Measurements from ENCODE around the gene CHCHD2.
A peak's percentile ranks its signal among the peaks of the same experiment; 100 is the strongest.
"Not testable (repeated sequence)": the region's sequence is repeated elsewhere in the genome, so short reads cannot be mapped to it uniquely, and the experiment has no call there.

CHCHD2 gene

DNA sequence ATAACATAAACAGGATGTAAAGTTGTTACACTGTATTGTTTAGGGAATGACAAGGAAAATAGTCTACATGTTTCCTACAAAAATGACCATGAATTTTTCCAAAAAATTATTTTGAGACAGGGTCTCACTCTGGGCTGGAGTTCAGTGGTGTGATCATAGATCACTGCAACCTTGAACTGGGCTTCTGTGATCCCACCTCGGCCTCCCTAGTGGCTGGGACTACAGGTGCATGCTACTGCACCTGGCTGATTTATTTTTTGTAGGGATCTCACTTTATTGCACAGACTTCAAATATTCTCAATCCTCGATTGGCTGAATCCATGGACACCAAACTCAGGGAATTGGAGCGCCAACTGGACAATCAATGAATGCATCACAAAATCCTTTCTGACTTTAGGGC, 6.6 kb downstream of the CHCHD2 start:
- Histone ChIP-seq H3K27ac (ENCODE audit: low read depth, low read length) (no peak overlapping the region), H3K4me3 (ENCODE audit: low read length) (no peak overlapping the region), H3F3A (ENCODE audit: control insufficient read depth, insufficient read depth) (peaks cover 48% of the 10 kb centered on the region), H3K4me2 (ENCODE audit: low read length) (no peak overlapping the region), H4K20me1 (ENCODE audit: control insufficient read depth, insufficient read depth, low read depth, low read length) (peaks cover 36% of the 10 kb centered on the region), H3K79me2 (ENCODE audit: control insufficient read depth, low read length) (peaks cover 22% of the 10 kb centered on the region), H3K27me3 (ENCODE audit: control insufficient read depth, low read length) (no peaks in the 10 kb centered on the region), H3K9me3 (ENCODE audit: control insufficient read depth, insufficient read depth, low read length) (no peaks in the 10 kb centered on the region), H3K4me1 (ENCODE audit: control insufficient read depth, low read length) (peaks cover 17% of the 10 kb centered on the region), H3K36me3 (ENCODE audit: control insufficient read depth, low read length) (peaks cover 57% of the 10 kb centered on the region), H3K9me2 (replicated peaks; ENCODE audit: control insufficient read depth, low read length) (no peaks in the 10 kb centered on the region)
- TF ChIP-seq EZH2phosphoT487 (IDR thresholded peaks at IDR 0.05; ENCODE audit: borderline replicate concordance, low read length): no peak
- TF ChIP-seq, protein P1, sequence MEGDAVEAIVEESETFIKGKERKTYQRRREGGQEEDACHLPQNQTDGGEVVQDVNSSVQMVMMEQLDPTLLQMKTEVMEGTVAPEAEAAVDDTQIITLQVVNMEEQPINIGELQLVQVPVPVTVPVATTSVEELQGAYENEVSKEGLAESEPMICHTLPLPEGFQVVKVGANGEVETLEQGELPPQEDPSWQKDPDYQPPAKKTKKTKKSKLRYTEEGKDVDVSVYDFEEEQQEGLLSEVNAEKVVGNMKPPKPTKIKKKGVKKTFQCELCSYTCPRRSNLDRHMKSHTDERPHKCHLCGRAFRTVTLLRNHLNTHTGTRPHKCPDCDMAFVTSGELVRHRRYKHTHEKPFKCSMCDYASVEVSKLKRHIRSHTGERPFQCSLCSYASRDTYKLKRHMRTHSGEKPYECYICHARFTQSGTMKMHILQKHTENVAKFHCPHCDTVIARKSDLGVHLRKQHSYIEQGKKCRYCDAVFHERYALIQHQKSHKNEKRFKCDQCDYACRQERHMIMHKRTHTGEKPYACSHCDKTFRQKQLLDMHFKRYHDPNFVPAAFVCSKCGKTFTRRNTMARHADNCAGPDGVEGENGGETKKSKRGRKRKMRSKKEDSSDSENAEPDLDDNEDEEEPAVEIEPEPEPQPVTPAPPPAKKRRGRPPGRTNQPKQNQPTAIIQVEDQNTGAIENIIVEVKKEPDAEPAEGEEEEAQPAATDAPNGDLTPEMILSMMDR (IDR thresholded peaks at IDR 0.05; ENCODE audit: low read depth, low read length, poor library complexity, severe bottlenecking): no peak

DNA sequence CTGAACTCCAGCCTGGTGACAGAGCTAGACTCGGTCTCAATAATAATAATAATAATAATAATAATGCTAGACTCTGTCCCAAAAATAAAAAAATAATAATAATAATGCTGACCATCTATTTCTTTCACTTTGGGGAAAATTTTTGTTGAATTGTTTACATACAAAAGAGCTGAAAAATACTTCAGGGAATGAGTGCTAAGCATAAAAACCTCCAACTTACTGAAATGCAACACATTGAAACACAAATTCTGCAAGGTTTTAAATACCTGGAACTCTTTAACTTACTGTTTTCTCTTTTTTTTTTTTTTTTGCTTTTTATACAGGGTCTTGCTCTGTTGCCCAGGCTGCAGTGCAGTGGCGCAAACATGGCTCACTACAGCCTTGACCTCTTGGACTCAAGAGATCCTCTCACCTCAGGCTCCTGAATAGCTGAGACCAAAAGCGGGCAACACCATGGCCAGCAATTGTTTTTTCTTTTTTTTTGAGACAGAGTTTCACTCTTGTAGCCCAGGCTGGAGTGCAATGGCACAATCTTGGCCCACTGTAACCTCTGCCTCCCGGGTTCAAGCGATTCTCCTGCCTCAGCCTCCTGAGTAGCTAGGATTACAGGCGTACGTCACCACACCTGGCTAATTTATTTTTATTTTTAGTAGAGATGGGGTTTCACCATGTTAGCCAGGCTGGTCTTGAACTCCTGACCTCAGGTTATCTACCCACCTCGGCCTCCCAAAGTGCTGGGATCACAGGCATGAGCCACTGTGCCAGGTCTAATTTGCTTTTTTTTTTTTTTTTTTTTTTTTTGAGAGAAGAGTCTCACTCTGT, 7.9 kb downstream of the CHCHD2 start:
- H3F3A ChIP-seq (ENCODE audit: control insufficient read depth, insufficient read depth): peaks cover 43% of the 10 kb centered on the region
- peaks cover 24% of the 10 kb centered on the region for H4K20me1 ChIP-seq (ENCODE audit: control insufficient read depth, insufficient read depth, low read depth, low read length)

DNA sequence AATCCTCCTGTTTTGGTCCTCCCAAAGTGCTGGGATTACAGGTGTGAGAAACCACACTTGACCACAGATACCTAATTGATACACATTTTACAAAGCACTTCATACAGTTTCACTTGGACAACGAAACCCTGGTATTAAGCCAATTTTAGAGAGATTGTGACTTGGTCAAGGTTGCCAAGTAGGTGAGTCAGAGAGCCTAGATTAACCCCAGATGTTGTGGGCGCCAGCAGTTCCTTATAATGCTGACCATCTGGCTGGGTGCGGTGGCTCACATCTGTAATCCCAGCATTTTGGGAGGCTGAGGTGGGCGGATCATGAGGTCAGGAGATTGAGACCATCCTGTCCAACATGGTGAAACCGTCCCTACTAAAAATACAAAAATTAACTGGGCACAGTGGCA, 8.6 kb downstream of the CHCHD2 start:
- Histone ChIP-seq H3F3A (ENCODE audit: control insufficient read depth, insufficient read depth) (peaks cover 40% of the 10 kb centered on the region), H4K20me1 (ENCODE audit: control insufficient read depth, insufficient read depth, low read depth, low read length) (peaks cover 19% of the 10 kb centered on the region), H3K4me2 (ENCODE audit: low read length) (no peak overlapping the region), H3K27me3 (ENCODE audit: control insufficient read depth, low read length) (no peaks in the 10 kb centered on the region), H3K79me2 (ENCODE audit: control insufficient read depth, low read length) (peaks cover 3% of the 10 kb centered on the region), H3K27ac (ENCODE audit: low read depth, low read length) (no peak overlapping the region), H3K36me3 (ENCODE audit: control insufficient read depth, low read length) (peaks cover 37% of the 10 kb centered on the region), H3K9me3 (ENCODE audit: control insufficient read depth, insufficient read depth, low read length) (no peaks in the 10 kb centered on the region), H3K9me2 (replicated peaks; ENCODE audit: control insufficient read depth, low read length) (no peaks in the 10 kb centered on the region), H3K4me1 (ENCODE audit: control insufficient read depth, low read length) (peaks cover 7% of the 10 kb centered on the region; the same call in 1 of the 2 replicates), H3K4me3 (ENCODE audit: low read length) (no peak overlapping the region)
- TF ChIP-seq, protein P1 (IDR thresholded peaks at IDR 0.05; ENCODE audit: low read depth, low read length, poor library complexity, severe bottlenecking): no peak

More for the DNA sequence above, 7.9 kb downstream of the CHCHD2 start:
- H3K9me3 ChIP-seq (ENCODE audit: control insufficient read depth, insufficient read depth, low read length); H3K27me3 ChIP-seq (ENCODE audit: control insufficient read depth, low read length); H3K79me2 ChIP-seq (ENCODE audit: control insufficient read depth, low read length); H3K4me1 ChIP-seq (ENCODE audit: control insufficient read depth, low read length); H3K9me2 ChIP-seq (replicated peaks; ENCODE audit: control insufficient read depth, low read length); H3K4me3 ChIP-seq (ENCODE audit: low read length); H3K27ac ChIP-seq (ENCODE audit: low read depth, low read length); H3K4me2 ChIP-seq (ENCODE audit: low read length): not testable (repeated sequence)
- H3K36me3 ChIP-seq (ENCODE audit: control insufficient read depth, low read length): peaks cover 44% of the 10 kb centered on the region

DNA sequence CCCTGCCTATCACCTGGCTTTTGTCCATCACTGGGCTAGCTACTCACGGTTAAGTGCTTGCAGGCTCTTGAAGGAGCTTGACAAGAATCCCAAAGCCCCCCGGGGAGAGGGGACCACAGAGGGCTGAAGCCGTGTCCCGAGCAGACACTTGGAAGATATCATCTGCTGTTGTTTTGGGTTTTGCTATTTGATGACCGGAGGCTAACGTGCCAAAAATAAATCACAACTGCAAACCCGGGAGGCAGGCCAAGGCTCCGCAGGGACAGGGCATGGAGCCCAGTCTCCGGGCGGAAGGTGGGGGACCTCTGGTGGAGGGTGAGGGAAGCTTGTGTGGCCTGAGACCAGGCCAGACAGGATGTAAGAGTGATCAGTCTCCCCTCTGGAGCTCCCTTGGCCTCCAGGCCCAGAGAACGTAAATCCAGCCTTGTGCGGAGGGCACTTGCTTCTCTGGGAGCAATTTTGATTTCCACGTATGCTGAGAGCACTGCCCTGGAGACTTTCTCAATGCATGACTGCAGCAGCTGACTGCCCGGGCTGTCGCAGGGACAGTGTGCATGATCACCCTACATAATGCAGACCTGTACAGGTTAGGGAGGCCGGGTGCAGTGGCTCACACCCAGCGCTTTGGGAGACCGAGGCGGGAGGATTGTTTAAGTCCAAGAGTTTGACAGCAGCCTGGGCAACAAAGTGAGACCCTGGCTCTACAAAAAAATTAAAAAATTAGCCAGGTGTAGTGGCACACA, 13.3 kb downstream of the CHCHD2 start, which contains the start of gene PHKG1:
Gene PHKG1 (minus strand): TSS at position 164 of the 743 bp plus-strand sequence. CDS start 4,011 bp downstream, outside the sequence.
- H3K79me2 ChIP-seq (ENCODE audit: control insufficient read depth, low read length): no peaks in the 10 kb centered on the region
- H3K4me1 ChIP-seq (ENCODE audit: control insufficient read depth, low read length): no peaks in the 10 kb centered on the region
- H3K4me2 ChIP-seq (ENCODE audit: low read length): no peak within 1 kb of the TSS
- H3K9me2 ChIP-seq (replicated peaks; ENCODE audit: control insufficient read depth, low read length): no peaks in the 10 kb centered on the region
- H3K4me3 ChIP-seq (ENCODE audit: low read length): no peak within 1 kb of the TSS
- peaks cover 3% of the 10 kb centered on the region; the same call in 1 of the 2 replicates for H4K20me1 ChIP-seq (ENCODE audit: control insufficient read depth, insufficient read depth, low read depth, low read length)
- H3K27me3 ChIP-seq (ENCODE audit: control insufficient read depth, low read length): no peaks in the 10 kb centered on the region
- H3K9me3 ChIP-seq (ENCODE audit: control insufficient read depth, insufficient read depth, low read length): no peaks in the 10 kb centered on the region
- H3K36me3 ChIP-seq (ENCODE audit: control insufficient read depth, low read length): no peaks in the 10 kb centered on the region
- no peak within 1 kb of the TSS for H3K27ac ChIP-seq (ENCODE audit: low read depth, low read length)
- peaks cover 5% of the 10 kb centered on the region; the same call in 1 of the 2 replicates for H3F3A ChIP-seq (ENCODE audit: control insufficient read depth, insufficient read depth)
- TF ChIP-seq EZH2phosphoT487 (IDR thresholded peaks at IDR 0.05; ENCODE audit: borderline replicate concordance, low read length): no peak
- TF ChIP-seq, protein P1 (IDR thresholded peaks at IDR 0.05; ENCODE audit: low read depth, low read length, poor library complexity, severe bottlenecking): peak; percentile 32

DNA sequence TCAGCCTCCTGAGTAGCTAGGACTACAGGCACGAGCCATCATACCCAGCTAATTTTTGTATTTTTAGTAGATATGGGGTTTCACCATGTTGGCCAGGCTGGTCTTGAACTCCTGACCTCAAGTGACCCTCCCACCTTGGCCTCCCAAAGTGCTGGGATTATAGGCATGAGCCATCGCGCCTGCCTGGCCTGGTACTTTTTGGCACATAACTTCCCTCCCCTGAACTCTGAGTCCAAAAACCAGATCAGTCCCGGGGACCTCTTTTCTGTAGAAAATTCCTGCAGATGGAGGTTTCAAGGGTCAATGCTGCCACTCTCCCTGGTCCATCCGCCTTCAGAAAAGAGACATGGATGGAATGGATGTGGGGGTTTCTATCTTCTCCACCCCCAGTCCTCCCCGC, 13.9 kb downstream of the CHCHD2 start:
- not testable (repeated sequence) for H3K4me2 ChIP-seq (ENCODE audit: low read length); H3K79me2 ChIP-seq (ENCODE audit: control insufficient read depth, low read length); H3K9me2 ChIP-seq (replicated peaks; ENCODE audit: control insufficient read depth, low read length); H3K36me3 ChIP-seq (ENCODE audit: control insufficient read depth, low read length); H3K27ac ChIP-seq (ENCODE audit: low read depth, low read length); H3K4me3 ChIP-seq (ENCODE audit: low read length); H3K27me3 ChIP-seq (ENCODE audit: control insufficient read depth, low read length); H4K20me1 ChIP-seq (ENCODE audit: control insufficient read depth, insufficient read depth, low read depth, low read length); H3F3A ChIP-seq (ENCODE audit: control insufficient read depth, insufficient read depth); H3K9me3 ChIP-seq (ENCODE audit: control insufficient read depth, insufficient read depth, low read length); H3K4me1 ChIP-seq (ENCODE audit: control insufficient read depth, low read length)

Data from DOHH2 (cell line).